EL (cell line): ENCODE measurements around the gene HBG1.
A peak's percentile ranks its signal among the peaks of the same experiment; 100 is the strongest.
"Not testable (repeated sequence)": the region's sequence is repeated elsewhere in the genome, so short reads cannot be mapped to it uniquely, and the experiment has no call there.

Source experiments
- DNase-seq: peaks from one replicate; pipeline ENCODE4 v3.0.0-alpha.2; 2016

HBG1 gene

GRCh38 chr11:5276697-5277096 lies 27.0 kb upstream of the HBG1 start:
- no peak for DNase-seq

DNA sequence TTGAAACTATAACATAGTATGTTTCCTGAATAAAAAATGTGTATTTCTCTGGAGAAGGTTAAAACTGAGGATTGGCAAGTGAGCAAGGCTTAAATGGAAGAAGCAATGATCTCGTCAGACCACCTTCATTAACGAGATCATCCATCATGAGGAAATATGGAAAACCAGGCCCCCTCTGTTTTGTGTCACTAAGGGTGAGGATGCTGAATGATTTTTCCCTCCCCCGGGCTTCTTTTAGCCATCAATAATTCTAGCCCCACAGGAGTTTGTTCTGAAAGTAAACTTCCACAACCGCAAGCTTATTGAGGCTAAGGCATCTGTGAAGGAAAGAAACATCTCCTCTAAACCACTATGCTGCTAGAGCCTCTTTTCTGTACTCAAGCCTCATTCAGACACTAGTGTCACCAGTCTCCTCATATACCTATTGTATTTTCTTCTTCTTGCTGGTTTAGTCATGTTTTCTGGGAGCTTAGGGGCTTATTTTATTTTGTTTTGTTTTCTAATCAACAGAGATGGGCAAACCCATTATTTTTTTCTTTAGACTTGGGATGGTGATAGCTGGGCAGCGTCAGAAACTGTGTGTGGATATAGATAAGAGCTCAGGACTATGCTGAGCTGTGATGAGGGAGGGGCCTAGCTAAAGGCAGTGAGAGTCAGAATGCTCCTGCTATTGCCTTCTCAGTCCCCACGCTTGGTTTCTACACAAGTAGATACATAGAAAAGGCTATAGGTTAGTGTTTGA lies 25.9 kb upstream of the HBG1 start:
- no peak for DNase-seq

GRCh38 chr11:5274395-5274794 lies 24.7 kb upstream of the HBG1 start:
- DNase-seq = peak; percentile 34

DNA sequence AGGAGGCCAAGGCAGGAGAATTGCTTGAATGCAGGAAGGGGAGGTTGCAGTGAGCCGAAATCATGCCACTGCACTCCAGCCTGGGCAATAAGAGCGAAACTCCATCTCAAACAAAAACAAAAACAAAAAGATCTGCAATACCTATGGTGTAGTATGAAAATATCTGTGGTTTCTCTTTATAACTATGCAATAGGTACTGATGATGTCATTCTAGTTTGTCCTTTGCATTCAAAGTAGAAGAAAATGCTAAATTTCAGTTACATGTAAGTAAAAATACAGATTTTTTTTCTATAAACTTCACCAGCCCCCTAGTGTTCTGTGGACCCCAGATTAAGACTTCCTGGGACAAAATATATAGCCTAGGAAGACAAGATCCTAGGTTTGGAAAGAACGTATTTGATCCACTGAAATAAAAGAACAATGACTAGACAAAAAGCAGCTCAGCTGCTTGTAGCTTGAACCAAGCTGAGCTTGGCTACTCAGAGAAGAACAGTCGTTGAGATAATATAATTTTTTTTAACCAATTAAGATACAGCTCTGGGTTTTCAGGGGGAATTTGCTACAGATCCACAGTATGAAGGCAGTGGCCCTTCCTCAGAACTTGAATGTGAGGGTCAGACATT lies 22.8 kb upstream of the HBG1 start:
- DNase-seq = no peak

GRCh38 chr11:5269715-5270147 lies 20.1 kb upstream of the HBG1 start, which contains the start of gene HBE1:
HBE1 (minus strand) TSS chr11:5269945; CDS start chr11:5269890, 55 bp downstream.
- no peak for DNase-seq

- DNase-seq = no peak
Observed at GRCh38 chr11:5267033-5267563, 17.4 kb upstream of the HBG1 start.

DNA sequence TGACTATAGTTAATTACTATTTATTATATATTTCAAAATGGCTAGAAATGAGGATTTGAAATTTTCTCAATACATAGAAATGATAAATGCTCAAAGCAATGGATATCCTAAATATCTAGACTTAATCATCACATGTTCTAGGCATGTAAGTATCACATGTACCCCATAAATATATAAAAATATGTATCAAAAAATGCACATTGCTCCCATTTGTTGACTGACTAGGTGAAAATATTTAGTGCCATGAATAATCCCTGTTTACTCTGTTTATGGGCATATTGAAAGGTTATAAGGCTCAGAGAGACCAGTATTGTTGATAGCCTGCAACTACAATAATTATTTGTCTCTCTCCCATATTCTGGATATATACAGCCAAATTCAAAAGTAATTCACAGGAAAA lies 17.0 kb upstream of the HBG1 start:
- no peak for DNase-seq

DNA sequence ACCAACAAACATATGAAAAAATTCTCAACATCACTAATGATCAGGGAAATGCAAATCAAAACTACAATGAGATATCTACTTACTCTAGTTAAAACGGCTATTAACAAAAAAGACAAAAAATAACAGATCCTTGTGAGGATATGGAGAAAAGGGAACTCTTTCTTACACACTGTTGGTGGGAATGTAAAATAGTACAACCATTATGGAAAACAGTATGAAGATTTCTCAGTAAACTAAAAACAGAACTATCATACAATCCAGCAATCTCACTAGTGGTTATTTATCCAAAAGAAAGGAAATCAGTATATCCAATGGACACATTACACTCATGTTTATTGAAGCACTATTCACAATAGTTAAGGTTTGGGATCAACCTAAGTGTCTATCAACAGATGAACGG lies 16.2 kb upstream of the HBG1 start:
- no peak for DNase-seq

GRCh38 chr11:5258543-5259262 lies 9.0 kb upstream of the HBG1 start:
- DNase-seq = peak; percentile 9

DNA sequence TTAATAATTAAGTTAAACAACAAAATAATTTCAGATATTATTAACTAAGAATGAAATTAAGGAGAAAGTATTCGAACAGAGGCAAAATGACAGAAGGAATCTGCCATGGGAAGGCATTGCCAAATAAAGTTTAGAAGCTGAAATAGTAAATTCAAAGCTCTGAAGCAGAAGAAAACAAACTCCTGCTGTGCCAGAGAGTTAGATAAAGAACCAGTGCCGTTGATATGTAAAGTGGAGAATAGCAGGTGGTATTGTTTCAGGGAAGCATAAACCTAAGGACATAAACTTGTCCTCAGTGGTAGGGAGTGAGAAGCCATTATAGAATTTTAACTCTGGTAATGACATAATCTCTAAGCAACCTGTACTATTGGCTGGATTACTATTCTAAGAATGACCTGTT lies 7.6 kb upstream of the HBG1 start:
- no peak for DNase-seq

- not testable (repeated sequence) for DNase-seq
Observed at GRCh38 chr11:5254646-5255413, 5.2 kb upstream of the HBG1 start, which contains the start of gene HBG2. HBG2 (minus strand) TSS chr11:5254781; CDS start chr11:5254728, 53 bp downstream.

- not testable (repeated sequence) for DNase-seq
Observed at GRCh38 chr11:5254023-5254422, 4.4 kb upstream of the HBG1 start.

DNA sequence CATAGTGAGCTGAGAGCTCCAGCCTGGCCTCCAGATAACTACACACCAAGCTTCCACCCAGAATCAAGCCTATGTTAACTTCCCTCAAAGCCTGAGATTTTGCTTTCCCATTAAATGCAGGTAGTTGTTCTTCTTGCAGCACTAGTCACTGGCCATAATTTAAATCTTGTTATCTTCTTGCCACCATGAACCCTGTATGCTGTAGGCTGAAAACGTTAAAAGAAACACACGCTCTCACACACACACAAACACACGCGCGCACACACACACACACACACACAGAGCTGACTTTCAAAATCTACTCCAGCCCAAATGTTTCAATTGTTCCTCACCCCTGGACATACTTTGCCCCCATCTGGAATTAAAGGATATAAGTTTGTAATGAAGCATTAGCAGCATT lies 3.8 kb upstream of the HBG1 start:
- DNase-seq = not testable (repeated sequence)

- no peak for DNase-seq
Observed at GRCh38 chr11:5252919-5253265, 3.2 kb upstream of the HBG1 start.

GRCh38 chr11:5252192-5252918 lies 2.7 kb upstream of the HBG1 start:
- DNase-seq = no peak

GRCh38 chr11:5251746-5252145 lies 2.1 kb upstream of the HBG1 start:
- no peak for DNase-seq

GRCh38 chr11:5250543-5251204 lies 1.0 kb upstream of the HBG1 start:
- no peak for DNase-seq

- not testable (repeated sequence) for DNase-seq
Observed at GRCh38 chr11:5248498-5248897, 1.2 kb downstream of the HBG1 start.

DNA sequence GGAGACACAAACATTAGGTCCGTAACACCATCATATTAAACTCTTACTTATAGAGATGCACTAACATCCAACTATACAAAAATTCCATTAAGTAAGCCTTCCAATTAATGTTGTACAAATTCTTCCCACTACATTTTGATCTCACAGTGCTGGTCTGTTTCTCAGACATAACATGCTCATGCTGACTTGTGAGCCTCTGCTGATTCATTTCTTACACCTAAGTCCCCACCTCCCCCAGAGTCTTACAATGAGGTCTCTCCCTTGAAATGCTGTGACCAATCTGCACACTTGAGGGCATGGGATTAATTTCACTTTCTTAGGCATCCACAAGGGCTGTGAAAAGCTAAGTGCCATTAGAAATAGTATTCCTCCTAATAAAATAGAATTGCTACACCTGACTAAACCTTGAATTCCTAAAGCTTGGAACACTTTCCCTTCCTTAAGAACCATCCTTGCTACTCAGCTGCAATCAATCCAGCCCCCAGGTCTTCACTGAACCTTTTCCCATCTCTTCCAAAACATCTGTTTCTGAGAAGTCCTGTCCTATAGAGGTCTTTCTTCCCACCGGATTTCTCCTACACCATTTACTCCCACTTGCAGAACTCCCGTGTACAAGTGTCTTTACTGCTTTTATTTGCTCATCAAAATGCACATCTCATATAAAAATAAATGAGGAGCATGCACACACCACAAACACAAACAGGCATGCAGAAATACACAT lies 2.0 kb downstream of the HBG1 start:
- DNase-seq = no peak

GRCh38 chr11:5246772-5247471 lies 2.7 kb downstream of the HBG1 start:
- peak; percentile 12 for DNase-seq
